ENCODE measurements around the gene KANSL1.

DNA sequence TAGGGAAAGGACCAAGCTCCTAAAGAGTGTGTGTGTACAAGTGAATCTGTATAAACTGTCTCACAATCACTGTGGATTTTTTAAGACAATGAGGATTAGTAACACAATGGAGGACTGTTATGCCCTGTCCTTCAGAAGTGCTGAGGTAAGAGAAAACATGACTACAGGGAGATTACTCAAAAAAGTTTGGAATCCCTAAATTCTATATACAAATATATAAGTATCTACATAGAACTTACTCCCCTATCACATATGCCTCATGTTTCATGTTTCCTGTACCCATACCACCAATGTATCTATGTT, 112.3 kb downstream of the KANSL1 start:
- TF ChIP-seq, protein P1, sequence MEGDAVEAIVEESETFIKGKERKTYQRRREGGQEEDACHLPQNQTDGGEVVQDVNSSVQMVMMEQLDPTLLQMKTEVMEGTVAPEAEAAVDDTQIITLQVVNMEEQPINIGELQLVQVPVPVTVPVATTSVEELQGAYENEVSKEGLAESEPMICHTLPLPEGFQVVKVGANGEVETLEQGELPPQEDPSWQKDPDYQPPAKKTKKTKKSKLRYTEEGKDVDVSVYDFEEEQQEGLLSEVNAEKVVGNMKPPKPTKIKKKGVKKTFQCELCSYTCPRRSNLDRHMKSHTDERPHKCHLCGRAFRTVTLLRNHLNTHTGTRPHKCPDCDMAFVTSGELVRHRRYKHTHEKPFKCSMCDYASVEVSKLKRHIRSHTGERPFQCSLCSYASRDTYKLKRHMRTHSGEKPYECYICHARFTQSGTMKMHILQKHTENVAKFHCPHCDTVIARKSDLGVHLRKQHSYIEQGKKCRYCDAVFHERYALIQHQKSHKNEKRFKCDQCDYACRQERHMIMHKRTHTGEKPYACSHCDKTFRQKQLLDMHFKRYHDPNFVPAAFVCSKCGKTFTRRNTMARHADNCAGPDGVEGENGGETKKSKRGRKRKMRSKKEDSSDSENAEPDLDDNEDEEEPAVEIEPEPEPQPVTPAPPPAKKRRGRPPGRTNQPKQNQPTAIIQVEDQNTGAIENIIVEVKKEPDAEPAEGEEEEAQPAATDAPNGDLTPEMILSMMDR (IDR thresholded peaks at IDR 0.05; ENCODE audit: poor library complexity): no peak
- TF ChIP-seq EZH2 (IDR thresholded peaks at IDR 0.05; ENCODE audit: borderline replicate concordance): no peak
- no peak for TF ChIP-seq EZH2phosphoT487 (IDR thresholded peaks at IDR 0.05; ENCODE audit: low read depth, severe bottlenecking, unreplicated experiment)

Measured in hepatocyte (in vitro differentiated cells).